ENCODE data around the gene CD46.
"Not testable (repeated sequence)": the region's sequence is repeated elsewhere in the genome, so short reads cannot be mapped to it uniquely, and the experiment has no call there.

DNA sequence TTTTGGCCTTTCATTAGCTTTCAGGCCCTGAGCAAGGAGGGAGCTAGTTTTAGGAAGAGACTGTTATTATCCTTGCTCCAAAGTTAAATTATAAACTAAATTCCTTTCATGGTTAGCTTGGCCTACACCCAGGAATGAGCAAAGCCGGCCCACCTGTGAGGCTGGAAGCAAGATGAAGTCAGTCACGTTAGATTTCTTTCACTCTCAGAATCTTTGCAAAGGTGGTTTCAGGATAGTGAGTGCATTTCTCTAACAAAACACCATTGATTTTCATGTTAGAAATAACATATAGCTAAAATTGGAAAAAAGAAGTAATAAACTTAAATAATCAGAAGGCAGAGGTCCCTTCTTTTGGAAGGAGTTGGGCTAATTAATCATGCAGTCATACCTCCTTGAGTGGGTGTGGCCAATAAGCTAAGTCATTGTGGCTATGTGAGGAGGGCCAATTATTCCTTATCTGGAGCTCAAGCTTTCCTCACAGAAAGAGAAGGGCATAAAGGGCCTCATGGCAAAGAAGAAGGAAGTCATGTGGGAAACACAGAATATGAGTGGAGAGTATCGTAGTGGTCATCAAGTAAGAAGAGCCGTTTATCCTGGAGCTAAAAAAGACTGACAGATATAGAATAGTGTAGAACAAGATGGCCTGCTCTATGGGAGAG is 23.5 kb upstream of the CD46 start:
- TF ChIP-seq, protein P1, sequence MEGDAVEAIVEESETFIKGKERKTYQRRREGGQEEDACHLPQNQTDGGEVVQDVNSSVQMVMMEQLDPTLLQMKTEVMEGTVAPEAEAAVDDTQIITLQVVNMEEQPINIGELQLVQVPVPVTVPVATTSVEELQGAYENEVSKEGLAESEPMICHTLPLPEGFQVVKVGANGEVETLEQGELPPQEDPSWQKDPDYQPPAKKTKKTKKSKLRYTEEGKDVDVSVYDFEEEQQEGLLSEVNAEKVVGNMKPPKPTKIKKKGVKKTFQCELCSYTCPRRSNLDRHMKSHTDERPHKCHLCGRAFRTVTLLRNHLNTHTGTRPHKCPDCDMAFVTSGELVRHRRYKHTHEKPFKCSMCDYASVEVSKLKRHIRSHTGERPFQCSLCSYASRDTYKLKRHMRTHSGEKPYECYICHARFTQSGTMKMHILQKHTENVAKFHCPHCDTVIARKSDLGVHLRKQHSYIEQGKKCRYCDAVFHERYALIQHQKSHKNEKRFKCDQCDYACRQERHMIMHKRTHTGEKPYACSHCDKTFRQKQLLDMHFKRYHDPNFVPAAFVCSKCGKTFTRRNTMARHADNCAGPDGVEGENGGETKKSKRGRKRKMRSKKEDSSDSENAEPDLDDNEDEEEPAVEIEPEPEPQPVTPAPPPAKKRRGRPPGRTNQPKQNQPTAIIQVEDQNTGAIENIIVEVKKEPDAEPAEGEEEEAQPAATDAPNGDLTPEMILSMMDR (IDR thresholded peaks at IDR 0.05) = not testable (repeated sequence)
- TF ChIP-seq POLR2A (IDR thresholded peaks at IDR 0.05) = not testable (repeated sequence)
